NB4 (cell line): ENCODE data around the gene DMTF1.

ENCODE experiments used
- CTCF ChIP-seq: IDR thresholded peaks from one replicate; pipeline ENCODE4 v1.5.1; 2012; ENCODE audit warnings: low read depth, low read length
- POLR2A ChIP-seq: IDR thresholded peaks from 2 replicates; pipeline ENCODE4 v1.6.1; 2011; ENCODE audit warnings: mild to moderate bottlenecking; ENCODE audit not compliant: insufficient read length; ENCODE audit errors: extremely low read depth

- TF ChIP-seq POLR2A (no peak), CTCF (no peak)
Measured at GRCh38 chr7:87210506-87210905, 58.3 kb downstream of the DMTF1 start.
